Raji (cell line): ENCODE results near the gene SLC66A3.

Source experiments
- POLR2A ChIP-seq: IDR thresholded peaks from 2 replicates; pipeline ENCODE4 v1.6.1; 2011; ENCODE audit warnings: low read depth, low read length, control low read depth; ENCODE audit not compliant: insufficient read depth

SLC66A3 gene

DNA sequence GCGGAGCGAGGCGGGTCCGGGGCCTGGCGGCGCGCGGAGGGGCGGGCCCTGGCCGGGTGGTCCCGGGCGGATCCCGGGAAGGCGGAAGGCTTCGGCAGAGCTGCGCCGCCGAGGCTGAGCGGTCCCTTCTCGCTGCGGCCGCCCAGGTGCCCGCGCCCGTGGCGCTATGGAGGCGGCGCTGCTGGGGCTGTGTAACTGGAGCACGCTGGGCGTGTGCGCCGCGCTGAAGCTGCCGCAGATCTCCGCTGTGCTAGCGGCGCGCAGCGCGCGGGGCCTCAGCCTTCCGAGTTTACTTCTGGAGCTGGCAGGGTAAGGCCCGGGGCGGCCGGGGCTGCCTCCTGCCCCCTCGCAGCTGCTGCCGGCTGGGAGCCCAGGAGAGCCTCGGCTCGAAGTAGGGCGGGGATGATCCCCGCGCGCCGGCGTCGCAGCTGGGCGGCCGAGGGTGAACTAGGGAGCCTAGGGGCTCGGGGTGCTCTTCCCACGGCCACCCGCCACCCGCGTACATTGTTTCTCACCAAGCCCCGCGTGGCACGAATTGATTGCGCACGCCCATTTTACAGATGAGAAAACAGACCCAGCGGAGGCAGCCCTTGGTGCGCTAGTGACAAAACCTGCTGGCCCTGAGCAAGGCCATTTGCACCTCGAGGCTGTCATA is at the start of gene SLC66A3:
TSS of gene SLC66A3 (plus strand) at position 87 of the 655 bp plus-strand sequence. CDS start at position 167, 80 bp downstream.
- peak; percentile 78 for TF ChIP-seq POLR2A

DNA sequence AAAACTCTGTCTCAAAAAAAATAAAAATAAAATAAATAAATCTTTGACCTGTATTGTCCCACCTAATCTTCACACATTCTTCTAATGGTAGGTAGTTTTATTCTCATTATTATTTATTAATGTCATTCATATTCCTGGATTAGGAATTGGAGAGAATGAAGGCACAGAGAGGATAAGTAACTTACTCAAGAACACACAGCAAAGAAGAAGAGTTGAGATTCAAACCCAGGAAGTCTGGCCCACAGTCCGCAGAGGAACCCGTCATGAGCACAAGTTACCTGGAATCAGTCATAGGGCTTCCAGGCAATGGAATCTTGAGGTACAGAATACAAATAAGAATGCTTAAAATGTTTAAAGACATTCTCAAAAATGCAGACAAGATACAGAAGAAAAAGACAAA is 46.3 kb upstream of the SLC66A3 start:
- TF ChIP-seq POLR2A = no peak

DNA sequence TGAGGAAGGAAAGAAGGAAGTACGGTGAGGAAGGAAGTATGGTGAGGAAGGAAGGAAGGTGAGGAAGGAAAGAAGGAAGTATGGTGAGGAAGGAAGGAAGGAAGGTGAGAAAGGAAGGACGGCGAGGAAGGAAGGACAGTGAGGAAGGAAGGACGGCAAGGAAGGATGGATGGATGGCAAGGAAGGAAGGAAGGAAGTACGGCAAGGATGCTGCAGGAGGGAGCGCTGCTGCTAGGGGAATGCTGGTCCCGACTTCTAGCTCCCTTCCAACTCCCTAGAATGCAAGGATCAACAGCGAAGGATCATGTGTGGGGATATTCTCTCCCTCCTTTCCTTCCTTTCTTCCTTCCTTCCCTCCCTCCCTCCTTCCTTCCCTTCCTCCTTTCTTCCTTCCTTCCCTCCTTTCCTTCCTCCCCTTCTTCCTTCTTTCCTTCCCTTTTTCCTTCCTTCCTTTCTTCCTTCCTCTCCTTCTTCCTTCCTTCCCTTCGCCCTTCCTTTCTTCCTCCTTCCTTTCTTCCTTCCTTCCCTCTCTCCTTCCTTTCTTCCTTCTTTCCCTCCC is 42.3 kb upstream of the SLC66A3 start:
- no peak for TF ChIP-seq POLR2A

DNA sequence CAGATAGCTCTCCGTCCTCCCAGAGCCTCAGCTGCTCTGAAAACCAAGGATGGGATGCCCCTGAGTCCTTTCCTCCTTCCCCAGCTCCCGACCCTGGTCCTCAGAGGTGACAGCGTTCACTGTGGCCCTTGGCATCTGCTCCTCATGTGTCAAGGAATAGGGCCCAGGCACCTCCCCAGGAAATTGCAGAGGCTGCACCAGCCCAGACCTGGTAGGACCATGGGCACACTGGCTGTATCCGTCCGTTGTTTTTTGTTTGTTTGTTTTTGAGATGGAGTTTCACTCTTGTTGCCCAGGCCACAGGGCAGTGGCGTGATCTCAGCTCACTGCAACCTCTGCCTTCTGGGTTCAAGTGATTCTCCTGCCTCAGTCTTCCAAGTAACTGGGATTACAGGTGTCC is 37.5 kb upstream of the SLC66A3 start:
- no peak for TF ChIP-seq POLR2A

DNA sequence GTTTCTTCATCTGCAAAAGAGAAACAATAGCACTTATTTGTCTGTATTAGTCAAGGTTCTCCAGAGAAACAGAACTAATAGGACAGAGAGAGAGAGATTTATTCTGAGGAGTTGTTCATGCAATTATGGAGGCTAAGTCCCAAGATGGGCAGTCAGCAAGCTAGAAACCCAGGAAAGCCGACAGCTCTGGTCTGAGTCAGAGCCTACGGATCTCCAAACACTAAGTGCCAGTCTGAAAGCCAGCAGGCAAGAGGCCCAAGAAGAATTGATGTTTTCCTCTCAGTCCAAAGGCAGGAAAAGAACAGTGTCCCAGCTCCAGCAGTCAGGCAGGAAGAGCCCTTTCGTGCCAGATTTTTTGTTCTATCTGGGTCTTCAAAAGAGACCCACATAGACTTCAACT is 36.5 kb upstream of the SLC66A3 start:
- no peak for TF ChIP-seq POLR2A

DNA sequence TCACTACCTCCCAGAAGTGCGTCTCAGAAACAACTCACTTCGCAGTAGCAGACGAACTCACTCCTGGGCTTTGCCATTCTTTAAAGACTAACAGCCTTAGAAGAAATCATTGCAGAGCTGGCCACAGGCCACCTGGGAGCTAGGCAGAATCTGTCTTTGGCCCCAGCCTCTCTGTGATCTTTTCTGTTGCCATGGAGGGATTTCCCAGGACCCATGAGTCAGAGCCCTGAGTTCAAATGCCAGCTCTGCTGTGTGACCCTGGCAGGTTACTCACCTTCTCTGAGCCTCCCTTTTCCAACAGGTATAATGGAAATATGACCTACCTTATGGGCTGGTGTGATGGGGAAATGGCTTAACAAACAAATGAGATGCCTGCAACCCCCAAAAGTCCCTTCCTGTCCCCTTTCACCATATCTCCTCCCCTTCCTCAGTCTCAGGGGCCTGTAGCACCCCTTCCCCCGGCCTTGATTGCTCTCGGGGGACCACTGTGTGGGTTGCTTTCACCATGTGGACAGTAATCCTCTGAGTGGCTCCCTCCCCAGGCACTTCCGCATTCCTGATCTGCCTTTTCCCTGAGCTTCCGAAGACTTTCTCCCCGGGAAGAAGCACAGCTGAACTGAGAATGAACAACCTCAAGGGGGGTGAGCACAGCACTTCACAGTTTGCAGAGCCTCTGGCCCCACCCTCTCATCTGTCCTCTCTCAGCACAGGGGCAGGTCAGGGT is 34.0 kb upstream of the SLC66A3 start:
- no peak for TF ChIP-seq POLR2A

DNA sequence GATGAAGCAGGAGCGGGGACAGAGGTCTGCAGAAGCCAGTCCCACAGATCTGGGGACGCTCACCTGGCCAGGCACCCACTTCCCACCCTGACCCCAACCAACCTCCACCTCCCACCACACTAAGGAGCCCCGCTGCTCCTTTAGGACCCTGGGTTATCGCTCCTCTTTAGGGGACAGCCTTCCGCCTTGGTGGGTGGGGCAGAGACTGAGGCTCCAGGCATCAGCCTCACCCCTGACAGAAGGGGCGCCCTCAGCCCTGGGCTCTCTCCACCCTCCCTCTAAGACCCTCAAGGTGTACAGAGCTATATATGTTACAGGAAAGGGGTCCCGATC is 33.5 kb upstream of the SLC66A3 start:
- no peak for TF ChIP-seq POLR2A

DNA sequence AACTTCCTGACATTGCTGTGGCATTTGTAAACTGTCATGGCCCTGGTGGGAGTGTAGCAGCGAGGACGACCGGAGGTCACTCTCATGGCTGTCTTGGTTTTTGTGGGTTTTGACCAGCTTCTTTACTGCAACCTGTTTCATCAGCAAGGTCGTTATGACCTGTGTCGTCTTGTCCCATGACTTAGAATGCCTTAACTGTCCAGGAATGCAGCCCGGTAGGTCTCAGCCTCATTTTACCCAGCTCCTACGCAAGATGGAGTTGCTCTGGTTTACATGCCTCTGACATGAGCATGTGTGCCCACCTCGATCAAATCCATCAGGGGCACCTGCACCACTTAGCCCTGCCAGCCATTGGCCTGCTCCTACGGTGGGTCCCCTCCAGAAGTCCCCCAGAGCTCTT is 32.9 kb upstream of the SLC66A3 start:
- TF ChIP-seq POLR2A = no peak

DNA sequence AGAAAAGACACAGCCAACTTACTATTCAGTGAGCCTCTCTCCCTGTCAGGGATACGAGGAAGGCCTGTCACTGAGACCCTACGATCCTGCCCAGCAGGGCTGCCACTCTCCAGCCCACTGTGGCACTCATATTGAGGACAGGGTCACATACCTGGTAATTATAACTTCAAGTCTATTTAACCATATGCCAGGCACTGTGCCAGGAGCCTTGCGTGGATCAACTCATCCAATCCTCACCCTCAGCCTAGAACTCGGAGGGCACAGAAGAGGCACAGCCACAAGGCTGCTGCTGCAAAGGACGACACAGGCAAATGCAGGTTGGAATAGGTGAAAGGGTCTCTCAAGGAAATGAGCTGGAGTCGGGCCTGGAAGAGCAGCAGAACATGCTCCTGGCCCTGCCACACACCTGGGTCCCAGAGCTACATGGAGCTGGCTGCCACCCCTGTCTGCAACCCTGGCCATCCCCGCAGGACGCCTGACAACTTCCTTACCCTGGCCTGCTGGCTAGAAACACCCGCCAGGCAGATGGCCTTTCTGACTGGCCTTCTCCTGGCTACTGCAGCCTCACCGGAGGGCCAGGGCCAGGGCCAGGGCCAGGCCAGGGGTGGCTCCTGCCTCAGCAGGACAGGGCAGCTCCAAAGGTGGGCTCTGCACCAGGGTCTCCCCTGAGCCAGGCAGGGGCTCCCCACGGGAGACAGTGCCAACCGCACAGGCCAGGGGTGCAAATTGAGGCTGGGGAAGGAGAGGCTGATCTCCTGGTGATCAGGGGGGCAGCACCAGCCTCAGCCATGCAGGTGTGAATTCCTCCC is 32.1 kb upstream of the SLC66A3 start:
- TF ChIP-seq POLR2A = no peak

DNA sequence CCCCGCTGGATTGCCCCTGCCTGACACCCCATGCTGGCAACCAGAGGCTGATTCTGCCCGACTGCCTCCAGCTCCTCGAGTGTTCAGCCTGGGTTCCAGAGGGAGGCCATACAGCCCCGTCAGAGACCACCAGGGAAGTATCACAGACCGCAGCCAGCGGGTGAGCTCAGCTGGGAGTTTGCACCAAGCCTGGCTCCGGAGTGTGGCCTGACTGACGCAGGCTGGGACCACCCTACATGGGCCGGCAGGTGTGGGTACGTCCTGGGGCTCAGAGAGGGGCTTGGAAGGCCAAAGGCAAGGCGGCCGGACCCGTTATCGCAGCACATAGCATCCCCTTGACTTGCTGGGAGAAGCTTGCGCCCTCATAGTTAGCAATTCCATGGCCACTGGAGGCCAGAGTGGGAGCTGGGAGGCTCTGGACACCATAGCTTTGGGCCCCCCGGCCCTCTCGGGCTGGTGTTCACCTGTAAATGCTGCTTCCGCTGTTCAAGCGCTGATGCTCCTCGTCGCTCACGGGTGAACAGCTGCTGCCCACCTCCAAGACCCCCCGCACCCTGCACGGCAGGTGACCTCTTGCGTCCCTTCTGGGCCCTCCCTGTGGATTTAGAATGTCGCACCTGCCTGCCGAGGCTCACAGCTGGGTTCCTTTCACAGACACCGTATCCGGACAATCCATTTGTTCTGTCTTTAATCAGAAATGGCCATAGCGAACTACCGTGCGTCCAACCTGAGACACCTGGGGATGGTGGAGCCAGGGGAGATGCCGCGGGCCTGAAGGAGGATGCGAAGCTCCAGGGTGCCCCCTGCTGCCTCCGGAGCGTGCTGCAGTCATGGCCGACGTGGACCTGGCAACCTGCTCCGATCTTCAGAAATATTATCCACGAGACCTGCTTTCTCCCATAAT is 31.2 kb upstream of the SLC66A3 start:
- no peak for TF ChIP-seq POLR2A

DNA sequence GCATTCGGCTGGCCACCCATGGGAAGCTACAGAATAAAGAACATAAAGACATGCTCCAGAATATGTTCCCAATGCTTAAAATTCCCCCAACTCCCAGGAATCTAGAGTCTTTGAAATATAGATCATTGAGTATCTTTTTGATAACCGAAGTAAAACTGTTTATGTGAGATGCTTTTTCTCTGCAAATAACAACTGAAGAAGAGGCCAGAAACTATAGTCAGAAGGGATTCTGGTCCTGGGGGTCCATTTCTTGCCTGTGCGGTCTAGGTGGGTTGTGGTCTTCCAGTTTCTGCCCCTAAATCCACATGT is 30.6 kb upstream of the SLC66A3 start:
- TF ChIP-seq POLR2A = no peak

DNA sequence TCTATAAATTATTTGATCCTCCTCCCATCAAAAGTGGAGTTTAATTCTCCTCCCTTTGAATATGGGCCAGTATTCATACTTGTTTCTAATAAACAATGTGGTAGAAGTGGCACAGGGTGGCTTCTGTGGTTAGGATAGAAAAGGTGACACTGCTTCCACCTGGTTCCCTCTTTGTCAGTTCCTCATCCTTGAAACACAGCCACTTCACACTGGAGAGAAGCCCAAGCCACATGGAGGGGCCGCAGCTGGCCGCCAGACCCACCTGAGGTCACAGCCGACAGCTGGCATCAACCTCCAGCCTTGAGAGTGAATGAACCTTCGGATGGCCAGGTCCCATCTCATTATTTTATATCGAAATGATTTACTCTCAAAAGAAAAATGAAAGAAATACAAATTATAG is 27.5 kb upstream of the SLC66A3 start:
- TF ChIP-seq POLR2A = no peak

DNA sequence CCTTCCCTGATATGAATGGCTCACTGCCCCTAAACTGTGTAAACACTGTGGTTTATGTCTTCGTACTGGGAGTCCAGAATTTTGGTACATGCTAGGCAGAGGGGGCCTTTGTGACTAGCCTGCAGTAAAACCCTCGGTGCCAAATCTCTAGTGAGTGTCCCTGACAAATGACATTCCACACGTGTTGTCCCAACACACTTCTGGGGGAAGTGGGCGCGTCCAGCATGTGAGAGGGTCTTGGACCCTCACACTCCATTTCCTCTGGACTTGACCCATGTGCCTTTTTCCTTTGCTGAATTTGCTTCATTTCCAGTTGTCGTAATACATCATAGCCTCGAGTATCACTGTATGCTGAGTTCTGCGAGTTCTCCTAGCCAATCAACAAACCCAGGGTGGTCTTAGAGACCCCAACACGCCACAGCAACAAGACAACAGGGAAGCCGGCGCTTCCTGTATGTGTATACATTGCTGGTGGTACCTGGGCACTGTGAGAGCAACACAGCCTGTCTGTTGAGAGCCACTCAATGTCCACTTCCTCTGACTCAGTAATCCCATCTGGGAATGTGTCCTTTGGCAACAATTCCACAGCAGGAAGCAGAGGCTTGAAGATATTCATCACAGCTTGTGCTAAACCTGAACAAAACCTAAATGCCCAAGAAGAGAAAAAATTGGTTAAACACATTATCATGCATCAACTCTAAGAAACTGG is 26.9 kb upstream of the SLC66A3 start:
- no peak for TF ChIP-seq POLR2A
